ENCODE data around the gene MED12L.

The MED12L gene

DNA sequence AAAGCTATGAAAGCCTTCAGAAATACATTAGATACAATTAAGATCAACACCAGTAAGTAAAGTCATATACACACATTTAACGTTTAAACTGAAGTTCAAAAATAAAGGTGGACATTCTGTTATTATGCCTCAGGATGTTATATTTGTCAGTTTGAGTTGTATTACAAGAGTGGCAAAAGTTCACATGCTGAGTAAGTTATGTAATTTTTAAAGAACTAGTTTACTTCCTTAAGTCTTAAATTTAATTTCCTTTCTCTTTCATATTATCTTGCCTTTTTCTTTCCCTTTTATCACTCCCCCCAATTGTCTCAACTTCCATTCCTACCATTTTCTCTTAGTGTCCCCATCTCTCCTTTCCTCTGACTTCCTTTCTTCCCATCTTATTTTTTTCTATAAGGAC is 236.1 kb downstream of the MED12L start:
- POLR2A ChIA-PET = no interaction called here

DNA sequence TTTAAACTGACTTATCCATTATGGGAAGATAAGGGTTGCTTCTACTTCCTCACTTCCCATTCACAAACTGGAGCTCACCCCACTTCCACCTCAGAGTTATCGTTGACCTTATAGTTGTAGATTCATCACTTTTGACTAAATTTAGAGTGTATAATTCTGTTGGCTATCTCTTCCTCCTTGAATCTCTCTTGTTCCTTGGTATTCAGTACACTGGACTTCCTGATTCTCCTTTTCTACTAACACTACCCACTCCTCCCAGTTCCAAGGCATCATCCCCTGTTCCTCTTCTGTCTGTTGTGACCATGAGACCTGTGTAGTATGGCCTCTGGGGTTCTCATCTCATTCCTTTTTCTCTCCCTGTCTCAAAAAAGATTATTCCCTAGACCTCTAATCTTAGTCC is 237.0 kb downstream of the MED12L start:
- H3K4me3 ChIP-seq (ENCODE audit: low read depth, low read length) = no peak overlapping the region
- TF ChIP-seq, protein P1, sequence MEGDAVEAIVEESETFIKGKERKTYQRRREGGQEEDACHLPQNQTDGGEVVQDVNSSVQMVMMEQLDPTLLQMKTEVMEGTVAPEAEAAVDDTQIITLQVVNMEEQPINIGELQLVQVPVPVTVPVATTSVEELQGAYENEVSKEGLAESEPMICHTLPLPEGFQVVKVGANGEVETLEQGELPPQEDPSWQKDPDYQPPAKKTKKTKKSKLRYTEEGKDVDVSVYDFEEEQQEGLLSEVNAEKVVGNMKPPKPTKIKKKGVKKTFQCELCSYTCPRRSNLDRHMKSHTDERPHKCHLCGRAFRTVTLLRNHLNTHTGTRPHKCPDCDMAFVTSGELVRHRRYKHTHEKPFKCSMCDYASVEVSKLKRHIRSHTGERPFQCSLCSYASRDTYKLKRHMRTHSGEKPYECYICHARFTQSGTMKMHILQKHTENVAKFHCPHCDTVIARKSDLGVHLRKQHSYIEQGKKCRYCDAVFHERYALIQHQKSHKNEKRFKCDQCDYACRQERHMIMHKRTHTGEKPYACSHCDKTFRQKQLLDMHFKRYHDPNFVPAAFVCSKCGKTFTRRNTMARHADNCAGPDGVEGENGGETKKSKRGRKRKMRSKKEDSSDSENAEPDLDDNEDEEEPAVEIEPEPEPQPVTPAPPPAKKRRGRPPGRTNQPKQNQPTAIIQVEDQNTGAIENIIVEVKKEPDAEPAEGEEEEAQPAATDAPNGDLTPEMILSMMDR (IDR thresholded peaks at IDR 0.05; ENCODE audit: insufficient read depth, low read length, missing control alignments) = no peak
- ChIA-PET CTCF (interaction anchor here (1.0 to 7.6 kb wide), 2 partner anchors 8 to 17 kb away, joined by 3 to 94 read pairs; partner anchors contain the start of gene GPR87), POLR2A (no interaction called here)
- no peak for DNase-seq (ENCODE audit: low read depth, low spot score)

More for the DNA sequence above, 236.1 kb downstream of the MED12L start:
- no peak for DNase-seq (ENCODE audit: low read depth, low spot score)
- TF ChIP-seq, protein P1 (IDR thresholded peaks at IDR 0.05; ENCODE audit: insufficient read depth, low read length, missing control alignments) = no peak
- CTCF ChIA-PET = interaction anchor here (0.9 to 1.6 kb wide), 3 partner anchors 29 to 516 kb away, joined by 3 to 5 read pairs (median 4); no protein-coding TSS in a partner anchor
- no peak overlapping the region for H3K4me3 ChIP-seq (ENCODE audit: low read depth, low read length)

GRCh38 chr3:151327571-151328198 is 242.2 kb downstream of the MED12L start:
- TF ChIP-seq, protein P1 (IDR thresholded peaks at IDR 0.05; ENCODE audit: insufficient read depth, low read length, missing control alignments) = peak; percentile 28
- ChIA-PET CTCF (interaction anchor here (0.8 to 7.6 kb wide), 23 partner anchors 12 to 591 kb away, joined by 3 to 94 read pairs (median 5); partner anchors contain the start of gene GPR87), POLR2A (interaction anchor here (0.6 kb wide), 1 partner anchor 102 kb away, joined by 4 read pairs; no protein-coding TSS in a partner anchor)
- H3K4me3 ChIP-seq (ENCODE audit: low read depth, low read length) = no peak overlapping the region
- no peak for DNase-seq (ENCODE audit: low read depth, low spot score)

DNA sequence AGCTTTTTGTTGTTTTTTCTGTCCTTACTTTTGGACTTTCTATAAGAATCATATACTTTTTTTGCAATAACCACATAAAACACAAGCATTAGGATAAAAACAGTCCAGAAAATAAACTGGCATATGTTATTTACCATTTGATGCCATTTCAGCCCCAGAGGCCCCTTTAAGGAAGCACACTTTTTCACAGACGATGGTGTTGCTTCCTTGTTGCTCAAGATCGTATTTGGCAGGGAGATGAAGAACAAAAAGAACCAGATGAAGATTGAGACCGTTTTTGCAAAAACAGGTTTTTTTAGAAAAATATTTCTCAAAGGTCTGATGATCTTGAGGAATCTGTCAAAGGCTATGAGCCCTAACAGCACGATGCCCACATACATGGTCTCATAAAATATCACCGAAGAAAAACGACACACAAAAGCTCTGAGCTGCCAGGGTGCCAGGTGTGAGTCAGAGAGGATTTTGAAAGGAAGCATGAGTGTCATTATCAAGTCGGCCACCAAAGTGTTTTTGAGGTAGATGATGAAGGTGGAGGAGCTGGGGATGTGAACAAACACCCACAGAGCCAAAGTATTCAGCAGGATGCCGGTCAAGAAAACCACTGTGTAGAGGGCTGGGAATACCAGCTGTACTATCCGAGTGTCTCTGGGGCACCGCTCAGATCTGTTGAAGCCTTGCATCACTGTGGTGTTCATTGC is 243.0 kb downstream of the MED12L start:
- CTCF ChIA-PET = interaction anchor here (0.9 to 7.6 kb wide), 19 partner anchors 8 to 590 kb away, joined by 3 to 94 read pairs (median 7); partner anchors contain the start of gene GPR87
- TF ChIP-seq, protein P1 (IDR thresholded peaks at IDR 0.05; ENCODE audit: insufficient read depth, low read length, missing control alignments) = no peak
- DNase-seq (ENCODE audit: low read depth, low spot score) = no peak
- POLR2A ChIA-PET = interaction anchor here (0.6 kb wide), 1 partner anchor 102 kb away, joined by 4 read pairs; no protein-coding TSS in a partner anchor
- no peak overlapping the region for H3K4me3 ChIP-seq (ENCODE audit: low read depth, low read length)

GRCh38 chr3:151329363-151329762 is 243.9 kb downstream of the MED12L start, which contains the start of gene P2RY13:
TSS of gene P2RY13 (minus strand) at chr3:151329549. CDS start at chr3:151329528, 21 bp downstream.
- no peak within 1 kb of the TSS for H3K4me3 ChIP-seq (ENCODE audit: low read depth, low read length)
- ChIA-PET CTCF (interaction anchor here (0.8 to 7.6 kb wide), 6 partner anchors 9 to 38 kb away, joined by 3 to 94 read pairs (median 12); partner anchors contain the start of gene GPR87), POLR2A (no interaction called here)
- TF ChIP-seq, protein P1 (IDR thresholded peaks at IDR 0.05; ENCODE audit: insufficient read depth, low read length, missing control alignments) = no peak
- no peak for DNase-seq (ENCODE audit: low read depth, low spot score)

- CTCF ChIA-PET = no interaction called here
Measured at GRCh38 chr3:151330379-151330778, 244.9 kb downstream of the MED12L start.

More at GRCh38 chr3:151330379-151330778, 244.9 kb downstream of the MED12L start:
- POLR2A ChIA-PET = no interaction called here
- DNase-seq (ENCODE audit: low read depth, low spot score) = no peak
- no peak overlapping the region for H3K4me3 ChIP-seq (ENCODE audit: low read depth, low read length)
- TF ChIP-seq, protein P1 (IDR thresholded peaks at IDR 0.05; ENCODE audit: insufficient read depth, low read length, missing control alignments) = no peak

Data from AG04449 (cell line).